IPS-18a (cell line): ENCODE data around the gene EFR3B.
"Not testable (repeated sequence)": the region's sequence is repeated elsewhere in the genome, so short reads cannot be mapped to it uniquely, and the experiment has no call there.

Experiments used
- H3K27ac ChIP-seq: one replicate; pipeline ENCODE4 v1.5.1; 2013; ENCODE audit warnings: low read length
- H3K27me3 ChIP-seq: one replicate; pipeline ENCODE4 v1.6.1; 2013; ENCODE audit warnings: mild to moderate bottlenecking, low read length; ENCODE audit not compliant: control insufficient read depth, insufficient read depth
- H3K36me3 ChIP-seq: one replicate; pipeline ENCODE4 v1.6.1; 2013; ENCODE audit warnings: low read depth, low read length; ENCODE audit not compliant: control insufficient read depth
- H3K4me1 ChIP-seq: one replicate; pipeline ENCODE4 v1.6.1; 2013; ENCODE audit warnings: low read depth, low read length; ENCODE audit not compliant: control insufficient read depth
- H3K4me3 ChIP-seq: one replicate; pipeline ENCODE4 v1.5.1; 2013; ENCODE audit warnings: low read length
- H3K9ac ChIP-seq: one replicate; pipeline ENCODE4 v1.6.1; 2013; ENCODE audit warnings: mild to moderate bottlenecking, low read length, moderate library complexity
- H3K9me3 ChIP-seq: one replicate; pipeline ENCODE4 v1.6.1; 2013; ENCODE audit warnings: low read depth, low read length; ENCODE audit not compliant: control insufficient read depth

Gene EFR3B

DNA sequence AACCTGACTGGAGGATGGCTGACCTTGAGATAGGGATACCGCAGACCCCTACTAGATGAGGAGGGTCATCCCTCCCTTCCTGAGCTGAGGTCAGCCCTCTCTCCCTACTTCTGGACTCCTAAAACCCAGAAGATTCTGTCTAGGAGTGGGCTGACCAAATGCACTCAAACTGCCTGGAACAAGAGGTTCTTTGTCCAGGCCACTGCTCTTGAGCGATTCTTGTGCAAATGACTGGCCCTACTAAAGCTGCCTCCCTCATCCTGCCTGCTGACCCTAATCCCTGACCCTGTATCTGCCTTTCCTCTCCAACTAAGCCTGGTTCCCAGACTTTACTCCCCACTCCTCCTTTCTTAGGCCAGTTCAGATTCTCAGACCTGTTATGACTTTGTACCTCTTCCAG lies 56.2 kb downstream of the EFR3B start:
- no peaks in the 10 kb centered on the region for H3K36me3 ChIP-seq
- peaks cover 16% of the 10 kb centered on the region for H3K4me1 ChIP-seq
- no peak overlapping the region for H3K9ac ChIP-seq
- H3K27me3 ChIP-seq = no peaks in the 10 kb centered on the region
- H3K9me3 ChIP-seq = no peaks in the 10 kb centered on the region
- no peak overlapping the region for H3K4me3 ChIP-seq
- H3K27ac ChIP-seq = no peak overlapping the region

DNA sequence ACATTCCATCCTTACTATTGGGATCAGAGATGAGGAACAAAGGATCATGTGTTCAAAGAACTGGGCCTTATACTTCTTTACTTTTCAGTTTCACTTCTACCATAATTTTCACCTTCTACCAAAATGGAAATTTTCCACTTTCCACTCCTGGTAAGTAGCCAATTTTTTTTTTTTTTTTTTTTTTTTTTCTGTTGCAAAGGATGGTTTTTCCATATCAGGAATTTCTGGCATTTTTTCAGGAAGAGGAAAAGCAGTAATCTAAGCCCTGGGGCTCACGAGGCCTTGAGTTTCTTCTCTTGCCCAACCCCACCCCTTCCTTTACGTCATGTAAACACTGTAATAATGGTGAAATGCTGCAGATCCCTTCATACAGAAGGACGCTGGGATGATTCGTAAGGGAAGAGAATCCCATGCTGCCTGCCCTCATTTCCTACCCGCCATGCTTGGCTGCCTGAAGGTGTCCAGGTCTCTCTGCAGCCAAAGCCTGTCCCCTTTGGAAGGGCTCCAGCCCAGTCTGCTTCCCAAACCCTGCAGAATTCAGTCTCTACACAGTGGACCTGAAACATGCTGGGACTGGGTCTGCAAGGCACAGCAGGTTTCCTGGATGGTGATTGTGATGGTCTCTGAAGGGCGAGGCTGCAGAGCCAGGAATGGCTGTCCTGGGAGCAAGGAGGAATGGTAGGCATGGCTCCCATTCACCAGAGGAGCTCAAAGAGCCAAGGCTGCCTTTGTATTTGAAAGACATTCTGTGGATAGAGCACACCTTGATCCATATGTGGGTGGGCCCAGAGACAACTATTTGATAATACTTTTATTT lies 57.0 kb downstream of the EFR3B start:
- H3K4me1 ChIP-seq = peaks cover 16% of the 10 kb centered on the region
- H3K27ac ChIP-seq = no peak overlapping the region
- H3K36me3 ChIP-seq = no peaks in the 10 kb centered on the region
- H3K27me3 ChIP-seq = no peaks in the 10 kb centered on the region
- H3K9ac ChIP-seq = no peak overlapping the region
- H3K4me3 ChIP-seq = no peak overlapping the region
- no peaks in the 10 kb centered on the region for H3K9me3 ChIP-seq

DNA sequence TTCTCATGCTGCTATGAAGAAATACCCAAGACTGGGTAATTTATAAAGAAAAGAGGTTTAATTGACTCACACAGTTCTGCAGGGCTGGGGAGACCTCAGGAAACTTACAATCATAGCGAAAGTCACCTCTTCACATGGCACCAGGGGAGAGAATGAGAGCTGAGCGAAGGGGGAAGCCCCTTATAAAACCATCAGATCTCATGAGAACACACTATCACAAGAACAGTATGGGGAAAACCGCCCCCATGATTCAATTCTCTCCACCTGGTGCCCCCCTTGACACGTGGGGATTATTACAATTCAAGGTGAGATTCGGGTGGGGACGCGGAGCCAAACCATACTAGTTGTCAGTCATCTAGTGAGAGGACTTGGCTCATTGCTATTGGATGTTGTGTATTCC lies 60.5 kb downstream of the EFR3B start:
- H3K4me1 ChIP-seq = peaks cover 16% of the 10 kb centered on the region
- not testable (repeated sequence) for H3K4me3 ChIP-seq, H3K9ac ChIP-seq, H3K27ac ChIP-seq, H3K27me3 ChIP-seq, H3K36me3 ChIP-seq, H3K9me3 ChIP-seq

DNA sequence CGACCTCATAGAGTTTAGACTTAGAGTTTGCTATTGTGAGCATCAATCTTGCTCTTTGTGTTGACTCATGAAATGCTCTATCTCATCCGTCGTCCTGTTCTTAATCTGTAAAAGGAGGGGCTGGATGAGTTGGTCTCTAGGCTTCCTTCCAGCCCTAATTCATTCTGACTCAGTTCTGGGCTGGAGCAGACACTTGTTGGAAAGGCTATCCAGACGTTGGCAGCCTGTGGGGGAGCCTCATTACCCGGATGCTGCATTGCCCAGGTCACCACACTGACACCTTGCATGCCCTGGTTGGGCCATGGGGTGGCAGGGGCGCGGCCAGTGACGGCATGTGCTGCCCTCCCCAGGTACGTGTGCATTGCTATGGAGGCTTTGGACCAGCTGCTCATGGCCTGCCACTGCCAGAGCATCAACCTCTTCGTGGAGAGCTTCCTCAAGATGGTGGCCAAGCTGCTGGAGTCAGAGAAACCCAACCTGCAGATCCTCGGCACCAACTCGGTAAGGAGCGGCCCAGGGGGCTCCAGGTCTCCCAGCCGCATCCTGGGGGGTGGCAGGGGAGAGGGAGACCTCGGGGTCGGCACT lies 61.5 kb downstream of the EFR3B start:
- Histone ChIP-seq H3K4me1 (peaks cover 9% of the 10 kb centered on the region), H3K9me3 (no peaks in the 10 kb centered on the region), H3K36me3 (no peaks in the 10 kb centered on the region), H3K4me3 (no peak overlapping the region), H3K27ac (no peak overlapping the region), H3K27me3 (no peaks in the 10 kb centered on the region), H3K9ac (no peak overlapping the region)

DNA sequence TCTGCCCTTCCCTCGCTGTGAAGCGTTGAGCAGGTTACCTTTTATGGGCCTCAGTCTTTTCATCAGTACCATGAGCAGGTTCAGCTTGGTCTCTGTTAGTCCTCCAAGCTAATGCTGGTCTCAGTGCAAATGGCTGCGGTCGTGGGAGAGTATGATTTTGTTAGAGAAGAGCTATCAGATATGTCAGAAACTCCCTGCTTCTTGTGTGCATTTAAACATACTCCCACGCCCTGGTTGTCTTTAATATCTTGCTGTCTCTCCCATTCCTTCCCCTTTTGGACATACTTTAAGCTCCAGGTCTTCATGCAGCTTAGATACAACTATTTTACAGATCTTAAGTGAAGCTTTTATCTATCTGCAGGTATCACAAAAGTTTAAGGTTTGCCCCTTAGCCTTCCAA lies 62.9 kb downstream of the EFR3B start:
- Histone ChIP-seq H3K36me3 (no peaks in the 10 kb centered on the region), H3K9ac (no peak overlapping the region), H3K27me3 (no peaks in the 10 kb centered on the region), H3K27ac (no peak overlapping the region), H3K4me3 (no peak overlapping the region), H3K9me3 (no peaks in the 10 kb centered on the region), H3K4me1 (no peaks in the 10 kb centered on the region)

DNA sequence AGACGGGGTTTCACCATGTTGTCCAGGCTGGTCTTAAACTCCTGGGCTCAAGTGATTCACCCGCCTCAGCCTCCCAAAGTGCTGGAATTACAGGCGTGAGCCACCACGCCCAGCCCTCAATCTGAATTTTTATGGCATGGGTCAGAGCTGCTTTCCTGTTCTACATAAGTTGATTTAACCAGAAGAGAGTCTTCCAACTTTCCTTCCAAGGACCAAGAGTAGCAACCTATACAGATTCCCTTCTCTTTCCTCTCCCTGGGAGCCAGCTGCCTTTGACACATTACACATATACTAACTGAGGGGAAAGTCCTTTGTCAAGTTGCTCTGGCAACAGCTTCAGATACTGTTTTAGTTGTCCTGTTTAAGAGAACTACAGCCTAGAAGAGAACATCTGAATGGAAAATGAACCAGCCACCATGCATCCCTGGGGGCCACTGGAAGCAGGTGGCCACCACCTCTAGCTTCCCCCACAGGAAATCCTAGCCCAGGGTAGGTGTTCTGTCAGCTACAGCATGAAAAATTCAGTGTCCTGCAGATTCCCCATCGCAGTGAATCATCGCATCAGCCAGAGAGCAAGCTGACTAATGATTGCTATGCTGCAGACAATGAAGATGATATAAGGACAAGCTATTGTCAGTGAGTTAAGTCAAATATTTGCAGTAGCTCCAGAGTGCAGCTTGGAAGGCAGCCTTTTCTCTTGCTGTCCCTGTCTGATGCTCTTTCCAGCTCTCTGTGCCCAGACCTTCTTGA lies 63.6 kb downstream of the EFR3B start:
- Histone ChIP-seq H3K27ac (no peak overlapping the region), H3K36me3 (no peaks in the 10 kb centered on the region), H3K9me3 (no peaks in the 10 kb centered on the region), H3K27me3 (no peaks in the 10 kb centered on the region), H3K4me1 (no peaks in the 10 kb centered on the region), H3K4me3 (no peak overlapping the region), H3K9ac (no peak overlapping the region)

DNA sequence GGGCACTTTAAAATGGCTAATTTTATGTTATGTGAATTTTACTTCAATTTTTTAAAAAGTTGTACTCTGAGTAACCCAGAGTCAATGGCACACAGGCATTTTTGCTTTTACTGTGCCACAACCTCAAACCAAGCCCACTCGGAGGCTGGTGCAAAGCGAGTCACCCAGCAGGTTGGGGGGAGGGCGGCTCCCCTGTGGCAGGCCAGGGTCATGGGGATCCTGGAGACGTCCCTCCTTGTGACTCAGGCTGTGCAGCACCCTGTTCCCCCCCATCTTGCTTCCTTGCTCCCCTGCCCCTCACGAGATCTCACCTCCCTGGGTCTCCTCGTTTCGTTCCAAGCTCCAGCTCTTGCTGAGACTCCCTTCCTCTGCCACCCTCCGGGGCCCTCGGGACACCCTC lies 67.9 kb downstream of the EFR3B start:
- Histone ChIP-seq H3K27me3 (no peaks in the 10 kb centered on the region), H3K27ac (no peak overlapping the region)

DNA sequence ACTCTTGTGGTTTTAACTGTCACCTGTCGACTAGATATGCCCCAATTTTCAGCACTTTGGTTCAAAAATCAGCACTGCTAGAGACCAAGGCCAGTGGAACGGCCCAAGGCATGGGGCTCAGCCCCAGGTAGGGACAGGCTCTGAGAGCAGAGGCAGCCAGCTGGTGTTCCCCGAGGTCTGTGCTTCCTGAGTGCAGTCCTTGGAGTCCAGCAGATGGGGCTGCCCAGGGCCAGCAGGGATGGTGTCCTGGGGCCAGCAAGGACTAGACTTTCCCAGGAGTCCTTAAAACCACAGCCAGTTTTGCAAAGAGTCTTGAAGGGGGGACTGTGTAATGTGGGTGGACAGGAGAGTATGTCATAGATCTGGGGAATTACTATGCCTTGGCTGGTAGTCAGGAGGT lies 70.2 kb downstream of the EFR3B start:
- Histone ChIP-seq H3K27ac (no peak overlapping the region), H3K4me3 (no peak overlapping the region), H3K27me3 (no peaks in the 10 kb centered on the region), H3K36me3 (no peaks in the 10 kb centered on the region), H3K4me1 (no peaks in the 10 kb centered on the region), H3K9ac (no peak overlapping the region), H3K9me3 (no peaks in the 10 kb centered on the region)

More for the DNA sequence above, 67.9 kb downstream of the EFR3B start:
- Histone ChIP-seq H3K4me3 (no peak overlapping the region), H3K9ac (no peak overlapping the region), H3K9me3 (no peaks in the 10 kb centered on the region), H3K4me1 (no peaks in the 10 kb centered on the region), H3K36me3 (no peaks in the 10 kb centered on the region)

DNA sequence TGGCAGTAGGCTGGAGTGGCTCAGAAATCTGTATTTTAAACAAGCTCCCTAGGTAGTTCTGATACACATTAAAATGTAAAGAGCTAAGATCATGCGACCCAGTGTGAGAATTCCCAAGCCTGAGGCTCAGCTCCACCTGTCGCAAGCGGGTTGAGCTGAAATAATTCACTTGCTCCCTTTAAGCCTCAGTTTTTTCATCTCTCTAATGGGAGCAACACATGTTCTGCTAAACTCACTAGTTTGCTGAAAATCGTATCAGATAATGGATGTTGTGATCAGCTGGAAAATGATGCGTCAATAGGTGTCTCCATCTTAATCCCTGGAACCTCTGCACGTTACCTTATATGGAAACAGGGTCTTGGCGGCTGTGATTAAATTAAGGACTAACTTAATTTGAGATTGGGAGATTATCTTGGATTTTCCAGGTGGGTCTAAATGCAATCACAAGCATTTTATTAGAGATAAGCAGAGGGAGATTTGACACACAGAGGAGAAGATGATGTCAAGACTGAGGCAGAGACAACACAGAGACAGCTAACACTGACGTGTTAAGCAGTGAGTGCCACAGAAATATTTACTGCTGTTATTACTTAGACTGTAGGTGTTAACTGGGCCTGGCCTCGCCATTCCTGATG lies 73.5 kb downstream of the EFR3B start:
- no peaks in the 10 kb centered on the region for H3K36me3 ChIP-seq
- H3K4me3 ChIP-seq = no peak overlapping the region
- H3K27me3 ChIP-seq = no peaks in the 10 kb centered on the region
- no peaks in the 10 kb centered on the region for H3K4me1 ChIP-seq
- no peak overlapping the region for H3K27ac ChIP-seq
- no peaks in the 10 kb centered on the region for H3K9me3 ChIP-seq
- no peak overlapping the region for H3K9ac ChIP-seq

DNA sequence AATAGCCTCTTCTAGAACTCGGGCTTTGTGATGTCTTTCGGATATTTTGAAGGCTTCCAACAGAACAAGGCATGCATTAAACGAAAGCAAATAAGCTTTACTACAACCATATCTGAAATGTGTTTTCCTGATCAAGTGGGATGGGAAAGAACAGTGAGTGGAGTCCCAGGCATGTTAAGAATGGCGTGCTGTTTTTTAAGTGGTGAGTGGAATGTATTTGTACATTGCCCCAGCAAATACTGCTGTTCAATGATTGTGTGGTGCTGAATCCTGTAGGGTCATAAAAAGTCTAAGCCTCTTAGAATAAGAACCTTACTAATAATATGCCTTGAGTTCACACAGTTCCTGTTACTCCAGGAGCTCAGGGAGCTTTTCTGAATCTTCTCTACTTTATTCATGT lies 74.0 kb downstream of the EFR3B start:
- Histone ChIP-seq H3K27me3 (no peaks in the 10 kb centered on the region), H3K36me3 (no peaks in the 10 kb centered on the region), H3K4me3 (no peak overlapping the region), H3K9me3 (no peaks in the 10 kb centered on the region), H3K4me1 (no peaks in the 10 kb centered on the region), H3K27ac (no peak overlapping the region), H3K9ac (no peak overlapping the region)

DNA sequence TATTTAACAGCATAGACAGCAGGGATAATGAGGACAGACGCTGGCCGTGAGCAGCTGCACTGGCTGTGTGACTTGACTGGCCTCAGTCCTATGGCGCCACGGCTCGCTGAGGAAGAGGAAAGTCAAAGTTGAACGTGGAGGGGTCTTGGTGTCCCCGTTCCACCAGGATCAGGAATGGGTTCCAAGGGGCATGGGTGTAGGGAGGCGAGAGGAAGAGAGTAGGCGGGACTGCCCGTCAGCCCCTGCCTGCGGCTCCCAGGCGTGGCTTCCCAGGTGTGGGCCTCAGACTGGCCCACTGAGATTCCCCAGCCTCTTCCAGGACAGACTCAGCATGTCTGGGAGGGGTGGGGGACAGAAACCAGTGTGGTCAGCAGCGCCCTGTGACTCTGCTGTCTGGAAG lies 75.1 kb downstream of the EFR3B start:
- Histone ChIP-seq H3K4me1 (no peaks in the 10 kb centered on the region), H3K9me3 (no peaks in the 10 kb centered on the region), H3K36me3 (no peaks in the 10 kb centered on the region), H3K4me3 (no peak overlapping the region), H3K9ac (no peak overlapping the region), H3K27ac (no peak overlapping the region), H3K27me3 (no peaks in the 10 kb centered on the region)
